GM18873 (cell line): ENCODE measurements around the gene TANC1.
A peak's percentile ranks its signal among the peaks of the same experiment; 100 is the strongest.

ENCODE experiments used
- ATAC-seq: cut with Tn5 transposase; IDR thresholded peaks from one replicate; pipeline ENCODE4 v1.9.1; 2021; ENCODE audit warnings: mild to moderate bottlenecking, moderate library complexity, moderate number of reproducible peaks; ENCODE audit not compliant: unreplicated experiment, low FRiP score

Gene TANC1

GRCh38 chr2:159177957-159178356, 209.5 kb downstream of the TANC1 start:
- ATAC-seq: no peak

- ATAC-seq: no peak
Measured at GRCh38 chr2:159179096-159179495, 210.7 kb downstream of the TANC1 start.

- ATAC-seq: no peak
Measured at GRCh38 chr2:159179696-159180095, 211.3 kb downstream of the TANC1 start.

GRCh38 chr2:159183346-159183745, 214.9 kb downstream of the TANC1 start:
- ATAC-seq: no peak

GRCh38 chr2:159185401-159186130, 217.1 kb downstream of the TANC1 start:
- no peak for ATAC-seq

DNA sequence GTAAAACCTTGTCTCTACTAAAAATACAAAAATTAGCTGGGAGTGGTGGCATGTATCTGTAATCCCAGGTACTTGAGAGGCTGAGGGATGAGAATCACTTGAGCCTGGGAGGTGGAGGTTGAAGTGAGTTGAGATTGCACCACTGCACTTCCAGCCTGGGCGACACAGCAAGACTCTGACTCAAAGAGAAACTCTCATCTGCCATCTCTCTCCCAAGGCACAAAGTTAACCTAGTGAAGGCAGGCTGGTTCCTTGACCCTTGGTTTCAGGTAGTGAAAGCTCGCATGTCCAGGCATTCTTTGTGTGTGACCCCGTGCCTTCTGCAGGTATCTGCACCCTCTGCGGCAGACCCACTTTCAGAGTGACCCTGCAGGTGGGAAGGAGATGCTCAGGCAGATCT, 218.0 kb downstream of the TANC1 start:
- peak; percentile 39 for ATAC-seq

DNA sequence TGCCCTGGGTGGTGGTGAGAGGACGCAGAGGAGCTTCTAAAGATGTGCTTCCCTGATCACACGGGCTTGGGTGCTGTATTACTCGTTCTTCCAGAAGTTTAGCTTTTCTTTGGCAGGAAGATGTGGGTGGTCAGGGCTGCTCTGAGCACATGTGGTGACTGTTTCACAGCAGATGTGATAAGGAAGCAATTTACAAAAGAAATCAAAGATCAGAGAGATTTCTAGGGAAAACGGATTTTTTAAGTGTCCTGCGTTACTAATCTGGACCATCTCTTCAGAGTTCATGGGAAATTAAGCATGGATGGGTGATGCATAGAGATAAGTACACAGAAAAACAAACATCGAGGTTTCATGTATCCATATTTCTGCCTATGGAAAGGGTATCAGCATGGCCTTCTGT, 218.7 kb downstream of the TANC1 start:
- no peak for ATAC-seq

- no peak for ATAC-seq
Measured at GRCh38 chr2:159188449-159188848, 220.0 kb downstream of the TANC1 start.

- no peak for ATAC-seq
Measured at GRCh38 chr2:159192371-159192918, 224.0 kb downstream of the TANC1 start.

GRCh38 chr2:159193791-159194190, 225.4 kb downstream of the TANC1 start:
- no peak for ATAC-seq

DNA sequence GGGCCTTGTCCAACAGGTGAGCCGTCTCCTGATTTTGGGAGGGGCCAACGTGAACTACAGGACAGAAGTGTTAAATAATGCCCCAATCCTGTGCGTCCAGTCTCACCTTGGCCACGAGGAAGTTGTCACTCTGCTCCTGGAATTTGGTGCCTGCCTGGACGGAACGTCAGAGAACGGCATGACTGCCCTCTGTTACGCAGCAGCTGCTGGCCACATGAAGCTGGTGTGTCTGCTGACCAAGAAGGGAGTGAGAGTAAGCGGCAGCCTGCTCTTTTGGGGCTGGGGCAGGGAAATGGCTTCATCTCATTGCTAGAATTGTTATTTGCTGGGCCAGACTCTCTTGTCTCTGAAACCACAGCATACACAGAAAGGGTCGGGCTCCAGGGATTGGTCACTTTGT, 225.8 kb downstream of the TANC1 start:
- ATAC-seq: no peak

DNA sequence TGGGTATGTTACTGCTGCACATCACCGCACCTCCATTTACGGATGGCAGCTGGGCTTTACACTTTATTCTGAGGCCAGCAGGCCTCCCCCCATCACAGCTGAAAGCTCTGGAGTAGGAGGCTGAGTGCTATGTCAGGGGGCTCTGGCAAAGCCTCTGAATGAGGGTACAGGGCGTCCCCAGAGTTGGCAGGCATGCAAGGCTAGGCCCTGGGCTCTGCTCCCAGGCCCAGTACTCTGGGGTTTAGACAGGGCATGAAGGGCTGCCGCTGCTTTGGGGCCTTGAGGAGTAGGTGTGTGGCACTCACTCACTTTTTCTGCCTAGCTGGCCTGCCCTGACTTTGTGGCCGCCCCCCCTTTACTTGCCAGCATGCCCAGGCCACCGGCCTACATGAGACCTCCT, 227.3 kb downstream of the TANC1 start:
- no peak for ATAC-seq

GRCh38 chr2:159196393-159196925, 228.0 kb downstream of the TANC1 start:
- ATAC-seq: no peak

GRCh38 chr2:159199236-159199635, 230.8 kb downstream of the TANC1 start:
- no peak for ATAC-seq

DNA sequence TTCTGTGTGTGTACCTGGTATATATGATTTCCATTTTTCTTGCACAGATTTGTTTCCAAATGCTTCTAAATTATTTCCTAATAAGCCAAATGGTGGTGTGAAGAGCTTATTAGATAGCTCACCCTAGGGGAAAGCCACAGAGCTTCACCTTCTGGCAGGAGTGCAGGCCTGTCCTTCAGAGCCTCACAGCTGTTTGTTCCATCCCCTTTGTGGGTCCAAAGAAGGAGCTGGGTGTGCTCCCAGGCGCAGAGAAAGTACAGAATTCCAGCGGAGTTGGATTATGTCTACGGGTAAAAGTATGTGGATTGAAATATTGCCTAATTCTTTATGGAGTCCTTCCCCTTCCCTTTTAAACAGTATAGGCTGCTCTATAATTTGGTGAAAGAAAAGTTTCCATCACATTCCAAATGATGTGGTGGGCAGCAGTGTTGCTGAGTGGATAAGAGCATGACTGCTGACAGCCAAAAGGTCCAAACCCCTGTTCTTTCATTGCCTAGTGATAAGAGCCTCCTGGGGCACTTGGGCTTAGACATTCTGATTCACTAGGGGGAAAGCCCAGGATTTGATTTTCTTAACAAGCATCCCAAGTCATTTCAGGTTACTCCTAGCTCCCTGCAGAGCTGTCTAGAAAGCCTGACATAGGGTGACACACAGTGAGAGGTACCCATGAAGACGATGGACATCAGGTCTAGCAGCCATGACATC, 231.5 kb downstream of the TANC1 start:
- ATAC-seq: no peak

- no peak for ATAC-seq
Measured at GRCh38 chr2:159200498-159200897, 232.1 kb downstream of the TANC1 start.

DNA sequence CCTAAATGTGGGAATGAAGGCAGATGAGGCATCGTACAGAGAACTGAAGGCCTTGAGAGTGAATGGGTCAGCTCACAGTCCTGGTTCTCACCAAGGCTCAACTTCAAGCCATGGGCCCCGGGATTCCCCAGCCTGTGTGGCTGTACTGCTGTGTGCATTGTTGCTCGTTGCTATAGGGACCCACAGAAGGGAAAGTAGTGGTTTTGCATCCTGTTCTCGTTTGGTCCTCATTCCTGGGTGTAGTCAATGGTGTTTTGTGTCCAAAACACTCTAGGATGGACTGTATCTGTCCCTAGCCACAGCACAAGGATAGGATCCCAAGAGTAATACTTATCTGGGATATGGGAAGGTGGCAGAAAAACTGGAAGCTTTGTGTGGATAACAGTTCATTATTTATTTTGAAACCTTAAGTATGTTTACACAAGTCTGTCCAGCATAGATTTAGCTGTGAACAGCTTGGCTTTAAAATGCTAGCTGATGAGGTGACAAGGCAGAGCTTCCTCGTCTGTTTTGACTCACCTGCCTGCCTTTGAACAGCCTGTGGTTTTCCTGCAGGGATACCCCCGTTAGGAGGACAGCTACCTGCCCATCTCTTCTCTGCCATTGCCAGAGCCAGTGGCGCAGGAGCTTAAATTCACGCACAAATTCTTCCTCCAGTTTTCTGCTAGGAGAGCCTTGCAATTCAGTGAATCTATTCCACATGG, 233.1 kb downstream of the TANC1 start:
- peak; percentile 99 for ATAC-seq

DNA sequence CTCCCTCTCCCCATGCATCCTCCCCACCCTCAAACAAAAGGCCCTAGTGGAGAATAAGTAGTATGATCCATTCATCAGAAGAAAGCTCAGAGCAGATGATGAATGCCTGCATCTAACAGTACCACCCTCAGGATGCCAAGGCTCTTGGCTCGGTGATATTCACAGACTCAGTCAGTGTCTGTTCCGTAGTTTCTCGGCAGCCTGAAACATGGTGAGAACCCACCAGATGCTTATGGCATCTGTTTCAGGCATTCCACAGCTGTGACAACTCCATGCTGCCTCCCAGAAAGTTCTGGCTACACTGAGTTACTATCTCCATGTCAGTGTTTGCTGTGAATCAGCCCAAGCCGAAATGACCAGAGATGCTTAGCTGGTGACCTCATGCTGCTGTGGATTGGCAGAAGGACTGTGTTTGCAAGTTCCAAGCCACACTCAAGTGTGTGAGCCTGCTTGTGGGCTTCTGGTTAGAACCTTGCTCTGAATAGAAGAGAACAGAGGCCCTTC, 234.2 kb downstream of the TANC1 start:
- ATAC-seq: no peak

GRCh38 chr2:159204381-159205144, 236.1 kb downstream of the TANC1 start:
- ATAC-seq: no peak
